ENCODE measurements around the gene CEP57L1.

CEP57L1 gene

GRCh38 chr6:109194880-109195279 is 99.6 kb downstream of the CEP57L1 start:
- DNase-seq (ENCODE audit: low read depth) = no peak
- H3K4me3 ChIP-seq (ENCODE audit: low read depth, low read length) = no peak overlapping the region
- no peak for TF ChIP-seq CTCF (IDR thresholded peaks at IDR 0.05; ENCODE audit: control insufficient read depth, extremely low read depth, insufficient read depth)

- no peak overlapping the region; the same call in 1 of the 2 replicates for H3K4me3 ChIP-seq (ENCODE audit: low read depth, low read length)
- DNase-seq (ENCODE audit: low read depth) = peak; percentile 44
- TF ChIP-seq CTCF (IDR thresholded peaks at IDR 0.05; ENCODE audit: control insufficient read depth, extremely low read depth, insufficient read depth) = no peak
Measured at GRCh38 chr6:109197061-109197460, 101.8 kb downstream of the CEP57L1 start.

- TF ChIP-seq CTCF (IDR thresholded peaks at IDR 0.05; ENCODE audit: control insufficient read depth, extremely low read depth, insufficient read depth) = no peak
- no peak overlapping the region for H3K4me3 ChIP-seq (ENCODE audit: low read depth, low read length)
- no peak for DNase-seq (ENCODE audit: low read depth)
Measured at GRCh38 chr6:109202409-109203264, 107.3 kb downstream of the CEP57L1 start.

GRCh38 chr6:109204511-109204910 is 109.2 kb downstream of the CEP57L1 start:
- no peak for TF ChIP-seq CTCF (IDR thresholded peaks at IDR 0.05; ENCODE audit: control insufficient read depth, extremely low read depth, insufficient read depth)

GRCh38 chr6:109212683-109213082 is 117.4 kb downstream of the CEP57L1 start:
- no peak for TF ChIP-seq CTCF (IDR thresholded peaks at IDR 0.05; ENCODE audit: control insufficient read depth, extremely low read depth, insufficient read depth)
- H3K4me3 ChIP-seq (ENCODE audit: low read depth, low read length) = no peak overlapping the region
- no peak for DNase-seq (ENCODE audit: low read depth)

More at GRCh38 chr6:109204511-109204910, 109.2 kb downstream of the CEP57L1 start:
- no peak overlapping the region for H3K4me3 ChIP-seq (ENCODE audit: low read depth, low read length)
- no peak for DNase-seq (ENCODE audit: low read depth)

Data from LNCaP clone FGC (cell line).